Osteoblast (primary cell): ENCODE measurements around the gene TYRP1. TPM values are rescaled to one million over a fixed set of nuclear protein-coding genes. Genes with fewer than 3 reads are reported as not detected.
A peak's percentile ranks its signal among the peaks of the same experiment; 100 is the strongest.

Experiments used
- DNase-seq: peaks from one replicate; pipeline ENCODE4 v3.0.0; 2011; ENCODE audit warnings: low spot score, mixed read lengths; ENCODE audit not compliant: insufficient read length; ENCODE audit errors: missing footprints
- H2AFZ ChIP-seq: 2 replicates; pipeline ENCODE4 v1.6.0; 2011; ENCODE audit warnings: mild to moderate bottlenecking, low read length
- H3K27ac ChIP-seq: 2 replicates; pipeline ENCODE4 v1.5.1; 2011; ENCODE audit warnings: mild to moderate bottlenecking, low read depth, low read length, moderate library complexity
- H3K27me3 ChIP-seq: 2 replicates; pipeline ENCODE4 v1.6.0; 2012; ENCODE audit warnings: mild to moderate bottlenecking, control low read depth, inconsistent platforms, low read length, moderate library complexity; ENCODE audit not compliant: insufficient read depth
- H3K36me3 ChIP-seq: 2 replicates; pipeline ENCODE4 v1.5.1; 2011; ENCODE audit warnings: mild to moderate bottlenecking, low read length, control low read depth, moderate library complexity; ENCODE audit not compliant: insufficient read depth
- H3K4me1 ChIP-seq: 2 replicates; pipeline ENCODE4 v1.5.1; 2011; ENCODE audit warnings: mild to moderate bottlenecking, low read length, control low read depth, moderate library complexity; ENCODE audit not compliant: insufficient read depth
- H3K4me2 ChIP-seq: 2 replicates; pipeline ENCODE4 v1.6.0; 2011; ENCODE audit warnings: mild to moderate bottlenecking, low read length; ENCODE audit not compliant: insufficient read depth
- H3K4me3 ChIP-seq: fragments of 200-600 bp; sonication (generic); 3 replicates; pipeline ENCODE4 v1.5.1; 2012; ENCODE audit warnings: mild to moderate bottlenecking, low read length, inconsistent platforms; ENCODE audit not compliant: insufficient read depth
- H3K79me2 ChIP-seq: 2 replicates; pipeline ENCODE4 v1.6.0; 2012; ENCODE audit warnings: mild to moderate bottlenecking, low read length, control low read depth, inconsistent platforms; ENCODE audit not compliant: insufficient read depth
- H3K9me3 ChIP-seq: 2 replicates; pipeline ENCODE4 v1.5.1; 2011; ENCODE audit warnings: low read depth, low read length, control low read depth
- H4K20me1 ChIP-seq: 2 replicates; pipeline ENCODE4 v1.6.0; 2012; ENCODE audit warnings: mild to moderate bottlenecking, low read length, control low read depth; ENCODE audit not compliant: insufficient read depth
- total RNA-seq: library from RNA; depleted of rRNA; stranded (reverse); fragments of >200 nt; gene quantifications from 2 replicates; pipeline ENCODE4 v1.2.3, GENCODE V29; 2012
- TF ChIP-seq, protein P1 (sequence below): IDR thresholded peaks from 2 replicates; pipeline ENCODE4 v1.5.1; 2011; ENCODE audit warnings: mild to moderate bottlenecking, low read depth, low read length, moderate library complexity; ENCODE audit errors: extremely low read depth

TYRP1 gene
- total RNA-seq, 1 donor = 0.36 TPM

GRCh38 chr9:12712532-12712931 is 19.3 kb downstream of the TYRP1 start:
- Histone ChIP-seq H3K9me3 (no peaks in the 10 kb centered on the region), H4K20me1 (no peaks in the 10 kb centered on the region), H3K79me2 (no peaks in the 10 kb centered on the region), H3K4me3 (no peak overlapping the region), H3K36me3 (no peaks in the 10 kb centered on the region), H3K4me1 (no peaks in the 10 kb centered on the region), H3K27me3 (no peaks in the 10 kb centered on the region), H2AFZ (no peak overlapping the region), H3K4me2 (no peak overlapping the region), H3K27ac (no peak overlapping the region)
- no peak for DNase-seq
- TF ChIP-seq, protein P1, sequence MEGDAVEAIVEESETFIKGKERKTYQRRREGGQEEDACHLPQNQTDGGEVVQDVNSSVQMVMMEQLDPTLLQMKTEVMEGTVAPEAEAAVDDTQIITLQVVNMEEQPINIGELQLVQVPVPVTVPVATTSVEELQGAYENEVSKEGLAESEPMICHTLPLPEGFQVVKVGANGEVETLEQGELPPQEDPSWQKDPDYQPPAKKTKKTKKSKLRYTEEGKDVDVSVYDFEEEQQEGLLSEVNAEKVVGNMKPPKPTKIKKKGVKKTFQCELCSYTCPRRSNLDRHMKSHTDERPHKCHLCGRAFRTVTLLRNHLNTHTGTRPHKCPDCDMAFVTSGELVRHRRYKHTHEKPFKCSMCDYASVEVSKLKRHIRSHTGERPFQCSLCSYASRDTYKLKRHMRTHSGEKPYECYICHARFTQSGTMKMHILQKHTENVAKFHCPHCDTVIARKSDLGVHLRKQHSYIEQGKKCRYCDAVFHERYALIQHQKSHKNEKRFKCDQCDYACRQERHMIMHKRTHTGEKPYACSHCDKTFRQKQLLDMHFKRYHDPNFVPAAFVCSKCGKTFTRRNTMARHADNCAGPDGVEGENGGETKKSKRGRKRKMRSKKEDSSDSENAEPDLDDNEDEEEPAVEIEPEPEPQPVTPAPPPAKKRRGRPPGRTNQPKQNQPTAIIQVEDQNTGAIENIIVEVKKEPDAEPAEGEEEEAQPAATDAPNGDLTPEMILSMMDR = no peak

- no peak overlapping the region for H3K4me3 ChIP-seq
- H3K4me2 ChIP-seq = no peak overlapping the region
- H3K4me1 ChIP-seq = peaks cover 11% of the 10 kb centered on the region
- no peaks in the 10 kb centered on the region for H3K36me3 ChIP-seq
- no peaks in the 10 kb centered on the region for H3K9me3 ChIP-seq
- DNase-seq = no peak
- TF ChIP-seq, protein P1 = no peak
- no peaks in the 10 kb centered on the region for H4K20me1 ChIP-seq
- no peaks in the 10 kb centered on the region for H3K79me2 ChIP-seq
- H3K27me3 ChIP-seq = no peaks in the 10 kb centered on the region
- H3K27ac ChIP-seq = no peak overlapping the region
- H2AFZ ChIP-seq = no peak overlapping the region
These were observed 22.1 kb downstream of the TYRP1 start for GRCh38 chr9:12715268-12715667.

- TF ChIP-seq, protein P1 = peak; percentile 15
- no peak for DNase-seq
- Histone ChIP-seq H3K79me2 (no peaks in the 10 kb centered on the region), H3K36me3 (no peaks in the 10 kb centered on the region), H2AFZ (no peak overlapping the region), H3K27me3 (no peaks in the 10 kb centered on the region), H4K20me1 (no peaks in the 10 kb centered on the region), H3K4me2 (no peak overlapping the region), H3K4me3 (no peak overlapping the region), H3K9me3 (no peaks in the 10 kb centered on the region), H3K4me1 (peaks cover 12% of the 10 kb centered on the region), H3K27ac (no peak overlapping the region)
These were observed 23.8 kb downstream of the TYRP1 start for GRCh38 chr9:12716823-12717600.

DNA sequence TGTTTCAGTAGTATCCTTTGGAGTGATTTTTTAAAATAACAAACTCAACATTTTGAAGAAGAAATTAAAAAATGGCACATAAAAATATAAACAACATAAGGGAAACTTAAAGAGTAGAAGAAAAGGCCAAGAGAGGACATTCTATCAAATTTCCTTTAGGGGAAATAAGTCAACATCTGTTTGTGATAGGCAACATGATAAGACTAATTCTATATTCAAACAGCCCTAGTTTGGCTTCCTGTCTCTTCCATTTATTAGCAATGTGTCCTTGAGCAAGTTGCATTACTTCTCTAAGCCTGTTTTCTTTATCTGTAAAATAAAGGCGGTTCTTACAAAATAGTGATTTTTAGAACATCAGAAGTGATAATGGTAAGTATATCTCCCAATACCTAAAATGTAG is 24.7 kb downstream of the TYRP1 start:
- H3K4me3 ChIP-seq = no peak overlapping the region
- H3K27ac ChIP-seq = no peak overlapping the region
- H4K20me1 ChIP-seq = no peaks in the 10 kb centered on the region
- TF ChIP-seq, protein P1 = no peak
- H3K27me3 ChIP-seq = no peaks in the 10 kb centered on the region
- no peaks in the 10 kb centered on the region for H3K36me3 ChIP-seq
- DNase-seq = no peak
- no peaks in the 10 kb centered on the region for H3K9me3 ChIP-seq
- no peaks in the 10 kb centered on the region for H3K79me2 ChIP-seq
- H3K4me1 ChIP-seq = peaks cover 17% of the 10 kb centered on the region
- no peak overlapping the region for H3K4me2 ChIP-seq
- H2AFZ ChIP-seq = no peak overlapping the region
